Measurements from ENCODE around the gene CDKN2D.
"Not testable (repeated sequence)": the region's sequence is repeated elsewhere in the genome, so short reads cannot be mapped to it uniquely, and the experiment has no call there.

The CDKN2D gene

DNA sequence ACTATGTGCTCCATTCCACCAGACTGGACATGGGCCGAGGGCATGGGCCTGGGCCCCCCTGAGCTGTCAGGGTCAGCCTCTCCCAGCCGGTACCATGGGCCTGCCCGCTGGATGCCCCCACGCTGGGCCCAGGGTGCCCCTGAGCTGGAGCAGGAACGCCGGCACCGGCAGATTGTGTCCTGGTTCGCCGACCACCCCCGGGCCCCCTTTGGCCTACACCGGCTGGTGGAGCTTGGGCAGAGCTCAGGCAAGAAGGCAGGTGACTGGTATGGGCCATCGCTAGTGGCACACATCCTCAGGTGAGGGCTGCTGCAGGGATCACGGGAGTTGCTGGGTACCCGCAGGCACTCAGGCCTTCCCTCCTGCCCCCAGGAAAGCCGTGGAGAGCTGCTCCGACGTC lies 22.0 kb downstream of the CDKN2D start:
- no peak overlapping the region for H3K4me3 Mint-ChIP-seq
- no peaks in the 10 kb centered on the region for H3K9me3 Mint-ChIP-seq
- no peak overlapping the region for H3K27ac Mint-ChIP-seq
- H3K36me3 Mint-ChIP-seq (ENCODE audit: low read depth) = peaks cover 39% of the 10 kb centered on the region
- H3K4me1 Mint-ChIP-seq = peaks cover 5% of the 10 kb centered on the region
- TF ChIP-seq, protein P1, sequence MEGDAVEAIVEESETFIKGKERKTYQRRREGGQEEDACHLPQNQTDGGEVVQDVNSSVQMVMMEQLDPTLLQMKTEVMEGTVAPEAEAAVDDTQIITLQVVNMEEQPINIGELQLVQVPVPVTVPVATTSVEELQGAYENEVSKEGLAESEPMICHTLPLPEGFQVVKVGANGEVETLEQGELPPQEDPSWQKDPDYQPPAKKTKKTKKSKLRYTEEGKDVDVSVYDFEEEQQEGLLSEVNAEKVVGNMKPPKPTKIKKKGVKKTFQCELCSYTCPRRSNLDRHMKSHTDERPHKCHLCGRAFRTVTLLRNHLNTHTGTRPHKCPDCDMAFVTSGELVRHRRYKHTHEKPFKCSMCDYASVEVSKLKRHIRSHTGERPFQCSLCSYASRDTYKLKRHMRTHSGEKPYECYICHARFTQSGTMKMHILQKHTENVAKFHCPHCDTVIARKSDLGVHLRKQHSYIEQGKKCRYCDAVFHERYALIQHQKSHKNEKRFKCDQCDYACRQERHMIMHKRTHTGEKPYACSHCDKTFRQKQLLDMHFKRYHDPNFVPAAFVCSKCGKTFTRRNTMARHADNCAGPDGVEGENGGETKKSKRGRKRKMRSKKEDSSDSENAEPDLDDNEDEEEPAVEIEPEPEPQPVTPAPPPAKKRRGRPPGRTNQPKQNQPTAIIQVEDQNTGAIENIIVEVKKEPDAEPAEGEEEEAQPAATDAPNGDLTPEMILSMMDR (IDR thresholded peaks at IDR 0.05; ENCODE audit: unreplicated experiment in 3 of 3) = no peak
- no peaks in the 10 kb centered on the region for H3K27me3 Mint-ChIP-seq (ENCODE audit: low read depth)

DNA sequence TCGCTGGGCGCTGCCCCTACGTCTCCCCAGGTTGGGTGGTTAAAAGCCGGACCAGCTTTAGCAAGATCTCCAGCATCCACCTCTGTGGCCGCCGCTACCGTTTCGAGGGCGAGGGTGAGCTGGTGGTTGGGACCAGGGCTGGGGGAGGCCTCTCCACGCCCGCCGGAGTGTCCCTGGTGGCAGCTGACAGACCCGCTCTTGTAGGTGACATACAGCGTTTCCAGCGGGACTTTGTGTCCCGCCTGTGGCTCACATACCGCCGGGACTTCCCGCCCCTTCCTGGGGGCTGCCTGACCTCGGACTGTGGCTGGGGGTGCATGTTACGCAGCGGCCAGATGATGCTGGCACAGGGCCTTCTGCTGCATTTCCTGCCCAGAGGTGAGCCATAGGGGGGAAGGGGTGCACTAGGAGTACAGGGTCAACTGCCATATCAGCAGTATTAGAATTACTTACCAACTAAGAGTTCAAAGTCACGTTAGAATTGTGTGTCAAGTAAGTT lies 24.0 kb downstream of the CDKN2D start:
- H3K4me1 Mint-ChIP-seq = peaks cover 5% of the 10 kb centered on the region
- no peaks in the 10 kb centered on the region for H3K27me3 Mint-ChIP-seq (ENCODE audit: low read depth)
- no peaks in the 10 kb centered on the region for H3K9me3 Mint-ChIP-seq
- H3K27ac Mint-ChIP-seq = peak overlapping the region; percentile 34 to 76 (median 48)
- peak overlapping the region; percentile 90 to 95 (median 94) for H3K4me3 Mint-ChIP-seq
- H3K36me3 Mint-ChIP-seq (ENCODE audit: low read depth) = peaks cover 19% of the 10 kb centered on the region
- TF ChIP-seq, protein P1 (IDR thresholded peaks at IDR 0.05; ENCODE audit: unreplicated experiment in 3 of 3) = no peak

DNA sequence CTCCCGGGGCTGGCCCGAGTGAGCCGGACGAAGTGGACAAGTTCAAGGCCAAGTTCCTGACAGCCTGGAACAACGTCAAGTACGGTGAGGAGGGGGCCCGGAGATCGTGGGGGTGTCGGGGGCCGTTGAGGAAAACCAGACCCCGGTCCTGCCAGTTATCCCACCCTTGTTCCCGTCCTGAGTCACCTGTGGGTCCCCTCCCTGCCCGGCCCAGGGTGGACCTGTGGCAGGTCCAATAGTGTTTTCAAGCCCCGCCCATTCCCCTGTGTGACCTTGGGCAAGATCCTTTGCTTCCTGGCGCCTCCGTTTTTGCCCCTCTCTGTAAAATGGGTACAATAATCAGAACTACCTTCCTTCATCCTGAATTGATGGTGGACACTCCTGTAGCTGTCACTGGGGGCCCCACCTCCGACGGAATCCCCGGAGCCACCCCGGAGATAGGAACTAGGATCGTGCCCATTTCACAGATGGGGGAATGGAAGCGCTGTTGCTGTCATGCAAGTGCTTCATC lies 24.5 kb downstream of the CDKN2D start:
- TF ChIP-seq, protein P1 (IDR thresholded peaks at IDR 0.05; ENCODE audit: unreplicated experiment in 3 of 3) = no peak
- no peaks in the 10 kb centered on the region for H3K9me3 Mint-ChIP-seq
- H3K27ac Mint-ChIP-seq = peak overlapping the region; percentile 34 to 76 (median 62)
- peak overlapping the region; percentile 90 to 95 (median 94) for H3K4me3 Mint-ChIP-seq
- peaks cover 15% of the 10 kb centered on the region for H3K36me3 Mint-ChIP-seq (ENCODE audit: low read depth)
- H3K4me1 Mint-ChIP-seq = peaks cover 5% of the 10 kb centered on the region
- no peaks in the 10 kb centered on the region for H3K27me3 Mint-ChIP-seq (ENCODE audit: low read depth)

DNA sequence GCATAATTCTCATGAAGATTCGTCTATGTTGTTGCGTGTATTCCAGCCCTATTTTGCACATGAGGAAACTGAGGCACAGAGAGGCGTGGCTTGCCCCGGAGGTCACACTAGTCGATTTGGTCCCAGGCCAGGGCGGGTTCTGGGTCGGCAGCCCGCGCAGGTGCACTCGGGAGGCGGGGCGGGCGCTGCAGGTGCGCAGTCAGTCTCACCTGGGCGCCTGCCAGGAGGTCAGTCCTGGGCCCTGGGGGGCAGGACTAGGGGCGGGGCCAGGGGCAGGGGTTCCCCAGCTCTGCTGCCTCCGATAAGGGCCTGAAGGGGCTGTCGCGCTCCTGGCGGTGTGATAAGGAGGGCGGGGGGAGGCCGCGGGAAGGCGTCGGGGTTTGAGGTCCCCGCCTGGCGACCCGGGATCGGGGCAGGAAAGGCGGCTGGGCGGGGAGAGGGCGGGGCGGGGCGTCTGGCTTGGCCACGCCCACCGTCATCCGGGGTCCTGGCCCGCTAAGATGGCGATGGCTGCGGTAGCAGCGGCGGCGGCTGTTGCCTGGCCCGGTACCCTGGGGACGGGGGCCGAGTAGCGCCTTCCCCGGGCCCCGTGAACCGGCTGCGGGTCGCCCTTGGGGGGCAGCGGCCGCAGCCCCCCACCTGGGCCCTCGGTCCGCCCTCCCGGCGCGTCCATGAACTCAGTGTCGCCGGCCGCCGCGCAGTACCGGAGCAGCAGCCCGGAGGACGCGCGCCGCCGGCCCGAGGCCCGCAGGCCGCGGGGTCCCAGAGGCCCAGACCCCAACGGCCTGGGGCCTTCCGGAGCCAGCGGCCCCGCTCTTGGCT lies 25.1 kb downstream of the CDKN2D start, which contains the start of gene ATG4D:
TSS of gene ATG4D (plus strand) at position 485 of the 822 bp plus-strand sequence. CDS start at position 672, 187 bp downstream.
- peaks cover 5% of the 10 kb centered on the region for H3K4me1 Mint-ChIP-seq
- peak within 1 kb of the TSS; percentile 35 to 76 (median 68) for H3K27ac Mint-ChIP-seq
- TF ChIP-seq, protein P1 (IDR thresholded peaks at IDR 0.05; ENCODE audit: unreplicated experiment in 3 of 3) = no peak

GRCh38 chr19:10543059-10543419 lies 25.7 kb downstream of the CDKN2D start:
- H3K27ac Mint-ChIP-seq = peak overlapping the region; percentile 35 to 68 (median 50)
- no peaks in the 10 kb centered on the region for H3K9me3 Mint-ChIP-seq
- H3K36me3 Mint-ChIP-seq (ENCODE audit: low read depth) = peaks cover 3% of the 10 kb centered on the region
- peak overlapping the region; percentile 73 to 89 (median 88) for H3K4me3 Mint-ChIP-seq
- H3K27me3 Mint-ChIP-seq (ENCODE audit: low read depth) = no peaks in the 10 kb centered on the region
- peaks cover 5% of the 10 kb centered on the region for H3K4me1 Mint-ChIP-seq
- TF ChIP-seq, protein P1 (IDR thresholded peaks at IDR 0.05; ENCODE audit: unreplicated experiment in 3 of 3) = no peak

More for the DNA sequence above, 25.1 kb downstream of the CDKN2D start, which contains the start of gene ATG4D:
- peaks cover 9% of the 10 kb centered on the region for H3K36me3 Mint-ChIP-seq (ENCODE audit: low read depth)
- H3K27me3 Mint-ChIP-seq (ENCODE audit: low read depth) = no peaks in the 10 kb centered on the region
- no peaks in the 10 kb centered on the region for H3K9me3 Mint-ChIP-seq
- H3K4me3 Mint-ChIP-seq = peak within 1 kb of the TSS; percentile 90 to 95 (median 94)

- H3K27ac Mint-ChIP-seq; H3K4me1 Mint-ChIP-seq; H3K36me3 Mint-ChIP-seq (ENCODE audit: low read depth); H3K27me3 Mint-ChIP-seq (ENCODE audit: low read depth); H3K9me3 Mint-ChIP-seq: not testable (repeated sequence)
- H3K4me3 Mint-ChIP-seq = peak overlapping the region in 1 of 3 experiments; percentile 14
Observed at GRCh38 chr19:10539016-10539415, 29.8 kb downstream of the CDKN2D start.

Measured in nephron (organoid).